ENCODE results near the gene LGALS3.

LGALS3 gene

GRCh38 chr14:55115460-55115859 lies 13.6 kb upstream of the LGALS3 start:
- POLR2A ChIA-PET: no interaction called here

GRCh38 chr14:55115861-55116245 lies 13.2 kb upstream of the LGALS3 start:
- TF ChIP-seq OSR2 (tag by site-specific recombination; IDR thresholded peaks at IDR 0.05) (no peak), ZSCAN16 (tag by site-specific recombination; IDR thresholded peaks at IDR 0.05) (no peak), ZNF660 (tag by site-specific recombination; IDR thresholded peaks at IDR 0.05) (no peak), MYNN (tag by site-specific recombination; IDR thresholded peaks at IDR 0.05; ENCODE audit: borderline replicate concordance) (no peak), MZF1 (tag by site-specific recombination; IDR thresholded peaks at IDR 0.05; ENCODE audit: borderline replicate concordance) (no peak), ZNF585B (tag by site-specific recombination; IDR thresholded peaks at IDR 0.05) (no peak)
- Histone ChIP-seq H3K27ac (ENCODE audit: extremely low read depth, low read depth, low read length) (no peak overlapping the region), H3K36me3 (ENCODE audit: control insufficient read depth in 2 of 2, insufficient read depth in 1 of 2, low read length in 2 of 2) (no peaks in the 10 kb centered on the region), H3K9me3 (ENCODE audit: control insufficient read depth, insufficient read depth, low read depth, low read length) (no peaks in the 10 kb centered on the region), H3K4me3 (ENCODE audit: low read depth, low read length) (no peak overlapping the region), H3K4me1 (ENCODE audit: control insufficient read depth, insufficient read depth, low read length) (no peaks in the 10 kb centered on the region)
- POLR2A ChIA-PET: no interaction called here
- CTCF ChIA-PET: no interaction called here

More at GRCh38 chr14:55115460-55115859, 13.6 kb upstream of the LGALS3 start:
- Histone ChIP-seq H3K36me3 (ENCODE audit: control insufficient read depth in 2 of 2, insufficient read depth in 1 of 2, low read length in 2 of 2) (no peaks in the 10 kb centered on the region), H3K4me3 (ENCODE audit: low read depth, low read length) (no peak overlapping the region), H3K4me1 (ENCODE audit: control insufficient read depth, insufficient read depth, low read length) (no peaks in the 10 kb centered on the region), H3K27ac (ENCODE audit: extremely low read depth, low read depth, low read length) (no peak overlapping the region), H3K9me3 (ENCODE audit: control insufficient read depth, insufficient read depth, low read depth, low read length) (no peaks in the 10 kb centered on the region)
- CTCF ChIA-PET: no interaction called here
- no peak for TF ChIP-seq HOXA7 (CRISPR knock-in tag; IDR thresholded peaks at IDR 0.05; ENCODE audit: borderline replicate concordance)
- no peak for TF ChIP-seq ZNF529 (tag by site-specific recombination; IDR thresholded peaks at IDR 0.05; ENCODE audit: insufficient replicate concordance)
- TF ChIP-seq ZNF362 (tag by site-specific recombination; IDR thresholded peaks at IDR 0.05): no peak
- no peak for TF ChIP-seq ZNF837 (tag by site-specific recombination; IDR thresholded peaks at IDR 0.05)
- no peak for TF ChIP-seq ZNF792 (tag by site-specific recombination; IDR thresholded peaks at IDR 0.05)
- TF ChIP-seq ZNF280C (tag by site-specific recombination; IDR thresholded peaks at IDR 0.05): no peak
- no peak for TF ChIP-seq ZNF747 (tag by site-specific recombination; IDR thresholded peaks at IDR 0.05)
- TF ChIP-seq ZNF266 (tag by site-specific recombination; IDR thresholded peaks at IDR 0.05; ENCODE audit: low read depth): no peak
- TF ChIP-seq KLF16 (tag by site-specific recombination; IDR thresholded peaks at IDR 0.05): no peak
- TF ChIP-seq ZNF19 (tag by site-specific recombination; IDR thresholded peaks at IDR 0.05; ENCODE audit: low read depth): no peak
- no peak for TF ChIP-seq ZNF530 (tag by site-specific recombination; IDR thresholded peaks at IDR 0.05; ENCODE audit: low read depth)
- no peak for TF ChIP-seq ZNF626 (tag by site-specific recombination; IDR thresholded peaks at IDR 0.05)
- TF ChIP-seq ZNF664 (tag by site-specific recombination; IDR thresholded peaks at IDR 0.05): no peak
- no peak for TF ChIP-seq BCL11B (tag by site-specific recombination; IDR thresholded peaks at IDR 0.05; ENCODE audit: low read depth)
- no peak for TF ChIP-seq ZNF692 (tag by site-specific recombination; IDR thresholded peaks at IDR 0.05)
- no peak for TF ChIP-seq ZNF16 (tag by site-specific recombination; IDR thresholded peaks at IDR 0.05; ENCODE audit: low read depth)
- TF ChIP-seq ZNF211 (tag by site-specific recombination; IDR thresholded peaks at IDR 0.05; ENCODE audit: low read depth): no peak
- TF ChIP-seq ZNF76 (tag by site-specific recombination; IDR thresholded peaks at IDR 0.05; ENCODE audit: borderline replicate concordance, low read depth): no peak

Data from HEK293 (cell line).